Measurements from ENCODE around the gene INO80.

The INO80 gene

GRCh38 chr15:40990789-40991188, 125.3 kb downstream of the INO80 start:
- no peak for FAIRE-seq
- TF ChIP-seq TAF1 (IDR thresholded peaks at IDR 0.05; ENCODE audit: borderline replicate concordance, low read depth, low read length), result no peak
- no peak for TF ChIP-seq POLR2A (IDR thresholded peaks at IDR 0.05; ENCODE audit: low read depth, low read length)
- no peak for TF ChIP-seq POLR2AphosphoS5 (IDR thresholded peaks at IDR 0.05; ENCODE audit: low read depth, low read length)

GRCh38 chr15:40990080-40990479, 126.0 kb downstream of the INO80 start:
- DNase-seq (ENCODE audit: insufficient read length) (no peak), FAIRE-seq (no peak)
- TF ChIP-seq POLR2A (IDR thresholded peaks at IDR 0.05; ENCODE audit: low read depth, low read length), result no peak
- no peak for TF ChIP-seq TAF1 (IDR thresholded peaks at IDR 0.05; ENCODE audit: borderline replicate concordance, low read depth, low read length)
- no peak for TF ChIP-seq POLR2AphosphoS5 (IDR thresholded peaks at IDR 0.05; ENCODE audit: low read depth, low read length)

More at GRCh38 chr15:40990789-40991188, 125.3 kb downstream of the INO80 start:
- DNase-seq (ENCODE audit: insufficient read length), result no peak

GRCh38 chr15:40988156-40988555, 127.9 kb downstream of the INO80 start:
- FAIRE-seq, result no peak
- TF ChIP-seq POLR2A (IDR thresholded peaks at IDR 0.05; ENCODE audit: low read depth, low read length), result no peak
- no peak for TF ChIP-seq TAF1 (IDR thresholded peaks at IDR 0.05; ENCODE audit: borderline replicate concordance, low read depth, low read length)
- no peak for TF ChIP-seq POLR2AphosphoS5 (IDR thresholded peaks at IDR 0.05; ENCODE audit: low read depth, low read length)
- no peak for DNase-seq (ENCODE audit: insufficient read length)

GRCh38 chr15:40986820-40987219, 129.3 kb downstream of the INO80 start:
- TF ChIP-seq TAF1 (IDR thresholded peaks at IDR 0.05; ENCODE audit: borderline replicate concordance, low read depth, low read length) (no peak), POLR2AphosphoS5 (IDR thresholded peaks at IDR 0.05; ENCODE audit: low read depth, low read length) (no peak), POLR2A (IDR thresholded peaks at IDR 0.05; ENCODE audit: low read depth, low read length) (no peak)
- DNase-seq (ENCODE audit: insufficient read length) (no peak), FAIRE-seq (no peak)

GRCh38 chr15:40985541-40986330, 130.3 kb downstream of the INO80 start:
- TF ChIP-seq POLR2AphosphoS5 (IDR thresholded peaks at IDR 0.05; ENCODE audit: low read depth, low read length) (no peak), POLR2A (IDR thresholded peaks at IDR 0.05; ENCODE audit: low read depth, low read length) (no peak), TAF1 (IDR thresholded peaks at IDR 0.05; ENCODE audit: borderline replicate concordance, low read depth, low read length) (no peak)
- no peak for FAIRE-seq
- no peak for DNase-seq (ENCODE audit: insufficient read length)

GRCh38 chr15:40984964-40985363, 131.1 kb downstream of the INO80 start:
- TF ChIP-seq TAF1 (IDR thresholded peaks at IDR 0.05; ENCODE audit: borderline replicate concordance, low read depth, low read length), result no peak
- no peak for TF ChIP-seq POLR2A (IDR thresholded peaks at IDR 0.05; ENCODE audit: low read depth, low read length)
- no peak for TF ChIP-seq POLR2AphosphoS5 (IDR thresholded peaks at IDR 0.05; ENCODE audit: low read depth, low read length)
- FAIRE-seq (no peak), DNase-seq (ENCODE audit: insufficient read length) (no peak)

GRCh38 chr15:40984406-40984805, 131.7 kb downstream of the INO80 start:
- TF ChIP-seq POLR2AphosphoS5 (IDR thresholded peaks at IDR 0.05; ENCODE audit: low read depth, low read length), result no peak
- TF ChIP-seq TAF1 (IDR thresholded peaks at IDR 0.05; ENCODE audit: borderline replicate concordance, low read depth, low read length), result no peak
- no peak for TF ChIP-seq POLR2A (IDR thresholded peaks at IDR 0.05; ENCODE audit: low read depth, low read length)
- no peak for DNase-seq (ENCODE audit: insufficient read length)
- no peak for FAIRE-seq

- FAIRE-seq (no peak), DNase-seq (ENCODE audit: insufficient read length) (no peak)
- TF ChIP-seq TAF1 (IDR thresholded peaks at IDR 0.05; ENCODE audit: borderline replicate concordance, low read depth, low read length) (no peak), POLR2A (IDR thresholded peaks at IDR 0.05; ENCODE audit: low read depth, low read length) (no peak), POLR2AphosphoS5 (IDR thresholded peaks at IDR 0.05; ENCODE audit: low read depth, low read length) (no peak)
These were observed 133.2 kb downstream of the INO80 start for GRCh38 chr15:40982855-40983254.

- TF ChIP-seq POLR2AphosphoS5 (IDR thresholded peaks at IDR 0.05; ENCODE audit: low read depth, low read length) (no peak), POLR2A (IDR thresholded peaks at IDR 0.05; ENCODE audit: low read depth, low read length) (no peak), TAF1 (IDR thresholded peaks at IDR 0.05; ENCODE audit: borderline replicate concordance, low read depth, low read length) (no peak)
- no peak for FAIRE-seq
- no peak for DNase-seq (ENCODE audit: insufficient read length)
These were observed 134.9 kb downstream of the INO80 start for GRCh38 chr15:40981186-40981585.

GRCh38 chr15:40978562-40978961, 137.5 kb downstream of the INO80 start:
- no peak for TF ChIP-seq TAF1 (IDR thresholded peaks at IDR 0.05; ENCODE audit: borderline replicate concordance, low read depth, low read length)
- DNase-seq (ENCODE audit: insufficient read length) (no peak), FAIRE-seq (no peak)

- DNase-seq (ENCODE audit: insufficient read length), result no peak
- no peak for TF ChIP-seq POLR2AphosphoS5 (IDR thresholded peaks at IDR 0.05; ENCODE audit: low read depth, low read length)
- TF ChIP-seq TAF1 (IDR thresholded peaks at IDR 0.05; ENCODE audit: borderline replicate concordance, low read depth, low read length), result no peak
- TF ChIP-seq POLR2A (IDR thresholded peaks at IDR 0.05; ENCODE audit: low read depth, low read length), result no peak
- no peak for FAIRE-seq
These were observed 137.9 kb downstream of the INO80 start for GRCh38 chr15:40978141-40978540.

GRCh38 chr15:40976819-40977218, 139.3 kb downstream of the INO80 start:
- DNase-seq (ENCODE audit: insufficient read length) (no peak), FAIRE-seq (no peak)
- TF ChIP-seq TAF1 (IDR thresholded peaks at IDR 0.05; ENCODE audit: borderline replicate concordance, low read depth, low read length), result no peak
- no peak for TF ChIP-seq POLR2A (IDR thresholded peaks at IDR 0.05; ENCODE audit: low read depth, low read length)
- no peak for TF ChIP-seq POLR2AphosphoS5 (IDR thresholded peaks at IDR 0.05; ENCODE audit: low read depth, low read length)
